ENCODE data around the gene SMURF1.
"Not testable (repeated sequence)": the region's sequence is repeated elsewhere in the genome, so short reads cannot be mapped to it uniquely, and the experiment has no call there.

SMURF1 gene

GRCh38 chr7:99080679-99081078, 63.2 kb downstream of the SMURF1 start:
- no peak for ATAC-seq
- H3K27ac Mint-ChIP-seq = no peak overlapping the region
- no peaks in the 10 kb centered on the region for H3K27me3 Mint-ChIP-seq
- no peak overlapping the region for H3K4me3 Mint-ChIP-seq
- peaks cover 28% of the 10 kb centered on the region for H3K4me1 Mint-ChIP-seq
- no peaks in the 10 kb centered on the region for H3K9me3 Mint-ChIP-seq
- peaks cover 16% of the 10 kb centered on the region for H3K36me3 Mint-ChIP-seq

DNA sequence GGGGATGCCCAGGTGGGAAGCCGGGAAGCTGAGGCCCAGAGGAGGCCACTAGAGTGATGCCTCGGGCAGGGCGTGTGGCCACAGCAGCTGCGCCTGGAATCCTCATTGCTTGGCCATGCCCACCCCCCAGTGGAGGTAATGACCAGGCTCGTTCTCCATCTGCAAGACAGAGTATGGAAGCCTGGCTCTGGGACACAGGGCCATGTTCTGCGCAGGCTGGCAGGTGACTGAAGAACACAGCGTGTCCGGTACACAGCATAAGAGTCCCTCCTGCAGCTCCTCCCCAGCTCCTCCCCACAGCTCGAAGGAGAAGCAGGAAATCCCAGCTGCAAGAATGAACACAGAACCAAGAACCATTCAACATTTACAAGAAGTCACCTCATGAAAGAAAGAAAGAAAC, 64.8 kb downstream of the SMURF1 start:
- peak overlapping the region; percentile 27 for H3K27ac Mint-ChIP-seq
- H3K4me1 Mint-ChIP-seq = peaks cover 28% of the 10 kb centered on the region
- H3K4me3 Mint-ChIP-seq = no peak overlapping the region
- no peaks in the 10 kb centered on the region for H3K27me3 Mint-ChIP-seq
- no peaks in the 10 kb centered on the region for H3K9me3 Mint-ChIP-seq
- H3K36me3 Mint-ChIP-seq = peaks cover 12% of the 10 kb centered on the region
- ATAC-seq = no peak

GRCh38 chr7:99078416-99078815, 65.5 kb downstream of the SMURF1 start:
- Mint-ChIP-seq H3K4me3 (no peak overlapping the region), H3K36me3 (peaks cover 8% of the 10 kb centered on the region), H3K9me3 (no peaks in the 10 kb centered on the region), H3K4me1 (peaks cover 28% of the 10 kb centered on the region), H3K27ac (no peak overlapping the region), H3K27me3 (no peaks in the 10 kb centered on the region)
- no peak for ATAC-seq

GRCh38 chr7:99076615-99077014, 67.3 kb downstream of the SMURF1 start:
- no peak overlapping the region for H3K27ac Mint-ChIP-seq
- H3K9me3 Mint-ChIP-seq = no peaks in the 10 kb centered on the region
- ATAC-seq = no peak
- no peaks in the 10 kb centered on the region for H3K27me3 Mint-ChIP-seq
- peaks cover 8% of the 10 kb centered on the region for H3K36me3 Mint-ChIP-seq
- H3K4me3 Mint-ChIP-seq = no peak overlapping the region
- peaks cover 28% of the 10 kb centered on the region for H3K4me1 Mint-ChIP-seq

GRCh38 chr7:99073839-99074446, 70.0 kb downstream of the SMURF1 start:
- Mint-ChIP-seq H3K4me1 (peaks cover 22% of the 10 kb centered on the region), H3K4me3 (no peak overlapping the region)
- ATAC-seq = no peak

GRCh38 chr7:99072126-99072525, 71.8 kb downstream of the SMURF1 start:
- H3K36me3 Mint-ChIP-seq = peaks cover 8% of the 10 kb centered on the region
- peaks cover 22% of the 10 kb centered on the region for H3K4me1 Mint-ChIP-seq
- no peaks in the 10 kb centered on the region for H3K9me3 Mint-ChIP-seq
- H3K27me3 Mint-ChIP-seq = no peaks in the 10 kb centered on the region
- H3K4me3 Mint-ChIP-seq = no peak overlapping the region
- ATAC-seq = no peak
- no peak overlapping the region for H3K27ac Mint-ChIP-seq

More at GRCh38 chr7:99073839-99074446, 70.0 kb downstream of the SMURF1 start:
- H3K27ac Mint-ChIP-seq = no peak overlapping the region
- H3K27me3 Mint-ChIP-seq = no peaks in the 10 kb centered on the region
- no peaks in the 10 kb centered on the region for H3K9me3 Mint-ChIP-seq
- peaks cover 8% of the 10 kb centered on the region for H3K36me3 Mint-ChIP-seq

- ATAC-seq = no peak
- no peaks in the 10 kb centered on the region for H3K27me3 Mint-ChIP-seq
- peaks cover 6% of the 10 kb centered on the region for H3K36me3 Mint-ChIP-seq
- H3K4me3 Mint-ChIP-seq = no peak overlapping the region
- H3K9me3 Mint-ChIP-seq = no peaks in the 10 kb centered on the region
- peaks cover 22% of the 10 kb centered on the region for H3K4me1 Mint-ChIP-seq
- no peak overlapping the region for H3K27ac Mint-ChIP-seq
Observed at GRCh38 chr7:99070361-99070760, 73.5 kb downstream of the SMURF1 start.

DNA sequence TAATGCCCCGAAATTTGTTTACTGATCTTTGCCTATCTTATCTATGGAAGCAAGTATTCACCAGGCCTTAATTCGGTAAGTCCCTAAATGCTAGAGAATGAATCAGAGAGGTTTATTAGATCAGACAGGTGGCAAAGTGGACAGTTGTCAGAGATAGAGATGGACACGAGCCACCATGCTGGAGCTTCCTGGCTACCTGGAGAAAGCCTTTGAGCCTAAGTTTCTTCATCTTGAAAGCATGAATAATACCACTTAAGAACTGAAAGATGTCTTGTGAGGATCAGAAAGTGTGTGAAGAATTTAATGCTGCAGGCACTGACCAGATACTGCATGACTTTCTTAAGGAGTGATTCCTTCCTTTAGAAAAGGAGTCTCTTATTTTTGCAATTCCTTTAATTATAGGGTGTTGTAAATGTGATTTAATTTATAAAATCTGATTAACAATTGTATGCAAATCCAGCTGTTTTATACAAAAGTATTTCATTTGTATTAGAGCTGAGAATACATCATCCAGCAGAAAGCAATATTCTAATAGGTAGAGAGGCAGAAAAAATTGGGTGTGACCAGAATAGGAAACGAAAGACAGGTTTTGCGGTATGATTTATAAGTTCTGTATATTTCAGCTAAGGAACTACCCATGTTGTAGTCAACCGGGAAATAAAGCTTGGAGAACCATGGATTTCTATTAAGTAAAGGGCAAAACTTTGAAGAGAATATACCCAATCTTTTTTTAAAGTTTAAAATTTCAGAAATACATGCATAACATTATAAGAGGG, 82.7 kb downstream of the SMURF1 start:
- no peak overlapping the region for H3K27ac Mint-ChIP-seq
- peaks cover 17% of the 10 kb centered on the region for H3K36me3 Mint-ChIP-seq
- H3K27me3 Mint-ChIP-seq = no peaks in the 10 kb centered on the region
- peaks cover 15% of the 10 kb centered on the region for H3K4me1 Mint-ChIP-seq
- ATAC-seq = no peak
- no peaks in the 10 kb centered on the region for H3K9me3 Mint-ChIP-seq
- no peak overlapping the region for H3K4me3 Mint-ChIP-seq

DNA sequence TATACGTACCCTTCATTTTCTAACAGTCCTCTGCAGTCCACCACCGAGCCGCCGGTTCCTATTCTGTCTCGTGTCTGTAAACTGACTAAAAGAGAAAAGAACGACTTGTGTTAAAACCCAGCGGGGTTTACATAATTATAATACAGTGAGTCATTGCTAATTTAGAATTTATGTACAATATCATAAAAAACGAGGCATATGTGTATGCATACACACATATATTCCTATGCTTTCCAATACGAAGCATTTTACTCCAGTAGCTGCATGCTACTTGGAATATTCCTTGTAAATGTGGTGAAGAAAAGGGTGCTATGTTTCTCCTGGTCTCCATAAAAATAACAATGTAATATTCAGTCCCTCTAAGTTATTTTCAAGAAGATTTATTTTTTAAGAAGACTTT, 89.1 kb downstream of the SMURF1 start:
- Mint-ChIP-seq H3K9me3 (no peaks in the 10 kb centered on the region), H3K4me1 (no peaks in the 10 kb centered on the region), H3K36me3 (peaks cover 39% of the 10 kb centered on the region), H3K27ac (no peak overlapping the region), H3K27me3 (no peaks in the 10 kb centered on the region), H3K4me3 (no peak overlapping the region)
- no peak for ATAC-seq

DNA sequence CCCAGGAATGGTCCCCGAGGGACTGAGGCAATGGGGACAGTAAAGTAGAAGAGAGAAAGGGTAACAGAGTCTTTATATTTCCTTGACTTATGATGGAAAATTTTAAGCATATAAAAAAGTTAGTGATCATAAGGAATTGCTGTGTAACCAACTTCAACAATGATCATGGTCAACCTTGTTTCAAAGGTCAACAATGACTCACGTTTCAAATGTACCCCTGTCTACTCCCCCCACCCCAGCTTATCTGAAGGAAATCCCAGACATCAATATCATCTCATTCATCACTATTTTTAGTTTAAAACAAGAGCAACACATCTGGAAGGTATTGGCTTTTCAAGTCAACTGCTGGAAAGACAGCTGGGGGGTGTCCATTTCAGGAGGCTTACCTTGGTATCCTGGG, 92.9 kb downstream of the SMURF1 start:
- ATAC-seq = no peak
- H3K9me3 Mint-ChIP-seq = no peaks in the 10 kb centered on the region
- no peak overlapping the region for H3K4me3 Mint-ChIP-seq
- no peaks in the 10 kb centered on the region for H3K4me1 Mint-ChIP-seq
- H3K27me3 Mint-ChIP-seq = no peaks in the 10 kb centered on the region
- peak overlapping the region; percentile 24 for H3K27ac Mint-ChIP-seq
- peaks cover 68% of the 10 kb centered on the region for H3K36me3 Mint-ChIP-seq

- Mint-ChIP-seq H3K27ac (no peak overlapping the region), H3K36me3 (peaks cover 75% of the 10 kb centered on the region), H3K4me3 (no peak overlapping the region), H3K27me3 (no peaks in the 10 kb centered on the region), H3K9me3 (no peaks in the 10 kb centered on the region), H3K4me1 (no peaks in the 10 kb centered on the region)
- no peak for ATAC-seq
Observed at GRCh38 chr7:99047526-99048077, 96.3 kb downstream of the SMURF1 start.

- no peaks in the 10 kb centered on the region for H3K27me3 Mint-ChIP-seq
- H3K9me3 Mint-ChIP-seq = no peaks in the 10 kb centered on the region
- ATAC-seq = no peak
- no peak overlapping the region for H3K4me3 Mint-ChIP-seq
- H3K27ac Mint-ChIP-seq = no peak overlapping the region
- H3K36me3 Mint-ChIP-seq = peaks cover 70% of the 10 kb centered on the region
- no peaks in the 10 kb centered on the region for H3K4me1 Mint-ChIP-seq
Observed at GRCh38 chr7:99046722-99047121, 97.2 kb downstream of the SMURF1 start.

DNA sequence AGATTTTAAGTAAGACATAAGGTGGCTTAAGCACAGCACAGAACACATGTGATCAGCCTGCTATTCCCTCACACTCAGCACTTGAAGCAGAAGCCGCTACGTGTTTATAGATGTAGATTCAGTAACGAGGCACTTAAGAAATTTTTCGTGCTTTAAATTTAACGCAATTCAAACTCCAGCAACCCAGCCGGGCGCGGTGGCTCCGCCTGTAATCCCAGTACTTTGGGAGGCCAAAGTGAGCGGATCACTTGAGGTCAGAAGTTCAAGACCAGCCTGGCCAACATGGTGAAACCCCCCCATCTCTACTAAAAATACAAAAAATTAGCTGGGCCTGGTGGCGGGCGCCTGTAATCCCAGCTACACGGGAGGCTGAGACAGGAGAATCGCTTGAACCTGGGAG, 97.6 kb downstream of the SMURF1 start:
- not testable (repeated sequence) for H3K4me1 Mint-ChIP-seq, H3K27ac Mint-ChIP-seq, ATAC-seq, H3K9me3 Mint-ChIP-seq, H3K4me3 Mint-ChIP-seq, H3K27me3 Mint-ChIP-seq
- H3K36me3 Mint-ChIP-seq = peaks cover 68% of the 10 kb centered on the region

- H3K9me3 Mint-ChIP-seq, H3K4me1 Mint-ChIP-seq, ATAC-seq, H3K27me3 Mint-ChIP-seq, H3K27ac Mint-ChIP-seq, H3K4me3 Mint-ChIP-seq: not testable (repeated sequence)
- H3K36me3 Mint-ChIP-seq = peaks cover 73% of the 10 kb centered on the region
Observed at GRCh38 chr7:99044858-99045257, 99.0 kb downstream of the SMURF1 start.

- Mint-ChIP-seq H3K27me3 (no peaks in the 10 kb centered on the region), H3K36me3 (peaks cover 69% of the 10 kb centered on the region), H3K9me3 (no peaks in the 10 kb centered on the region), H3K27ac (no peak overlapping the region), H3K4me1 (peaks cover 7% of the 10 kb centered on the region), H3K4me3 (no peak overlapping the region)
- ATAC-seq = no peak
Observed at GRCh38 chr7:99042957-99043356, 101.0 kb downstream of the SMURF1 start.

- no peak for ATAC-seq
- no peak overlapping the region for H3K4me3 Mint-ChIP-seq
- no peaks in the 10 kb centered on the region for H3K9me3 Mint-ChIP-seq
- peaks cover 7% of the 10 kb centered on the region for H3K4me1 Mint-ChIP-seq
- no peak overlapping the region for H3K27ac Mint-ChIP-seq
- H3K36me3 Mint-ChIP-seq = peaks cover 71% of the 10 kb centered on the region
- H3K27me3 Mint-ChIP-seq = no peaks in the 10 kb centered on the region
Observed at GRCh38 chr7:99041526-99041925, 102.4 kb downstream of the SMURF1 start.

Measured in stimulated activated memory B cell treated with anti-CD40 and anti-IgM and Interleukin-4, amounts not matched to agents 10 μg/mL and 1 μg/mL and 100 μg/mL, for 72 hours (primary cell).